ENCODE data around the gene FAM114A1.

The FAM114A1 gene

DNA sequence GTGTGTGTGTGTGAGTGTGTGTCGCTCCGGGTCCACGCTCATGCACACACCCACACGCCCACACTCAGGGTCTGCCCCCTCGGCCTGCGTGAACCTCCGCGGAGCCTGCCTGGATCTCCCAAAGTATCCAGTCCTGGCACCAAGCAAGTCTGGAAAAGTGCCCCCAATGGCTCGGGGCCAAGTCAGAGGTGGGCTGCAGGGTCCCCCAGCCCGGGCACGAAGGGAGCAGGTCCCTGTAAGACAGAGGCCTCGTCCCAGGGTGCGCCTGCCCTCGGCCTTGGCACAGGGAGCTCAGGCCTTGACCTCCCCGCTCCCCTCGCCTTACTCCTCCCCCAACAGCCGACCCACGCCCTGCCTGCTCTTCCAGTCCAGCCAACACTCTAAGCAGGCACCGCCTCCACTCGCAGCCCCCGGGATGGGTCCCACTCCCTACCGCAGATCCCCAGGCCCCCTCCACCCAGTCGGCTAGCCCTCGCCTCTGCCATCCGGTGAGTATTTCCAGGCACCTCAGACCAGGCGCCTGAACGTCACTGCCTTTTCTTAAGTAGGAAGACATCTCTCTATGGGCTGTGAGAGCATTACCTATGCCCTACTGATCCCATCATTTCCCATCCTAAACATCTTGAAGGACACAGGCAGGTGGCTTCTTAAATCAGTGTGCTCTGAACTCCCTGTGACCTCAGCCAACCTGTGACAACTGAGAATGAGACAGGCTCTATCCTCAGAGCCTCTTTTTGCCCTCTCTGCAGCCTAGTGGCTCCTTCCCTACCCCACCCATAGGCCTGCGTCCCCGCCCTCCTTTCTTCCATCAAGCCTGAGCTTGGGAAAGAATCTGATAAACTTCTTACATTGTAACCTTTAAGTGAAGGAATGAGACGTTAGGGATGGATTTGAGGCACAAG, 704 bp downstream of the FAM114A1 start:
- H3K56ac ChIP-seq (ENCODE audit: low read length) = peak overlapping the region; percentile 93
- no peak overlapping the region for H2BK120ac ChIP-seq (ENCODE audit: low read depth, low read length)
- H3K18ac ChIP-seq (ENCODE audit: low read length) = peak overlapping the region; percentile 15
- no peak overlapping the region for H2BK5ac ChIP-seq (ENCODE audit: low read length)
- H3K79me2 ChIP-seq (ENCODE audit: control insufficient read depth, insufficient read depth, low read length) = no peaks in the 10 kb centered on the region
- H3K9ac ChIP-seq (ENCODE audit: low read length) = peak overlapping the region; percentile 78
- H3K4me1 ChIP-seq (ENCODE audit: control insufficient read depth, low read depth, low read length) = no peaks in the 10 kb centered on the region
- peak overlapping the region; percentile 88 for H3K4ac ChIP-seq (ENCODE audit: low read depth, low read length)
- no peak overlapping the region for H4K8ac ChIP-seq (ENCODE audit: low read depth, low read length)
- peak overlapping the region; percentile 65 for H3K4me2 ChIP-seq (ENCODE audit: low read length)
- H3K27me3 ChIP-seq (ENCODE audit: insufficient read depth, low read length, poor library complexity) = no peaks in the 10 kb centered on the region
- WGBS (ENCODE audit: extremely low coverage, insufficient coverage, low lambda C conversion rate) = no CpG with 5 or more reads among the region's 30 CpGs
- no peak overlapping the region for H3K27ac ChIP-seq (ENCODE audit: low read depth, low read length)
- no peak overlapping the region for H2BK15ac ChIP-seq (replicated peaks; ENCODE audit: low read depth)
- no peak overlapping the region for H2AK5ac ChIP-seq (ENCODE audit: low read length)
- H3K36me3 ChIP-seq (ENCODE audit: control insufficient read depth, insufficient read depth, low read length) = peaks cover 2% of the 10 kb centered on the region
- DNase-seq = peak; percentile 65
- peak overlapping the region; percentile 36 for H3K4me3 ChIP-seq (ENCODE audit: low read length)
- H3K23ac ChIP-seq (ENCODE audit: low read length) = peak overlapping the region; percentile 48
- H3K79me1 ChIP-seq (ENCODE audit: low read length) = peaks cover 3% of the 10 kb centered on the region
- H4K5ac ChIP-seq (ENCODE audit: low read length) = no peak overlapping the region

DNA sequence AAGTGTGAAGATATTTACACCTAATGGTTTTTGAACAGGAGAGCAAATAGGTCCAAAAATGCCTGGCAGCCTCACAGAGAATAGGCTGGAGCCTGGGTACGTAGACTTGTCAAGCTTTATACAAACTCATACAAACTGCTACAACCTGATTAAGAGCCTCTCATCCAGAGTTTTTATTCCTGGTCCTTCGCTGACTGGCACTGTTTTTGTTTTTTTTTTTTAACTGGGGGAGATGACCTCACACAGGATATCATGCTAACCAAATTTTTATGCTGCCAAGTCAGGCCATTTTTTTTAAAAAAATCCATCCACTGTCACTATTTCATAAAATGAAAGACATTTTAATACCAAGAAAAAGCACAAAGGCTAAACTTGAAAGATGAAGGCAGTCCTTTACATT, 1.9 kb downstream of the FAM114A1 start:
- Histone ChIP-seq H3K79me2 (ENCODE audit: control insufficient read depth, insufficient read depth, low read length) (no peaks in the 10 kb centered on the region), H3K56ac (ENCODE audit: low read length) (no peak overlapping the region), H4K8ac (ENCODE audit: low read depth, low read length) (no peak overlapping the region), H3K27ac (ENCODE audit: low read depth, low read length) (no peak overlapping the region), H3K4me1 (ENCODE audit: control insufficient read depth, low read depth, low read length) (no peaks in the 10 kb centered on the region), H2BK15ac (replicated peaks; ENCODE audit: low read depth) (no peak overlapping the region), H3K4me3 (ENCODE audit: low read length) (no peak overlapping the region), H3K23ac (ENCODE audit: low read length) (no peak overlapping the region), H2BK5ac (ENCODE audit: low read length) (no peak overlapping the region), H2BK120ac (ENCODE audit: low read depth, low read length) (no peak overlapping the region), H3K4me2 (ENCODE audit: low read length) (no peak overlapping the region), H3K9ac (ENCODE audit: low read length) (no peak overlapping the region), H3K4ac (ENCODE audit: low read depth, low read length) (no peak overlapping the region), H2AK5ac (ENCODE audit: low read length) (no peak overlapping the region), H3K36me3 (ENCODE audit: control insufficient read depth, insufficient read depth, low read length) (peaks cover 2% of the 10 kb centered on the region), H4K5ac (ENCODE audit: low read length) (no peak overlapping the region), H3K27me3 (ENCODE audit: insufficient read depth, low read length, poor library complexity) (no peaks in the 10 kb centered on the region), H3K79me1 (ENCODE audit: low read length) (peaks cover 3% of the 10 kb centered on the region), H3K18ac (ENCODE audit: low read length) (no peak overlapping the region)
- WGBS (ENCODE audit: extremely low coverage, insufficient coverage, low lambda C conversion rate) = no CpG with 5 or more reads among the region's 2 CpGs
- no peak for DNase-seq

DNA sequence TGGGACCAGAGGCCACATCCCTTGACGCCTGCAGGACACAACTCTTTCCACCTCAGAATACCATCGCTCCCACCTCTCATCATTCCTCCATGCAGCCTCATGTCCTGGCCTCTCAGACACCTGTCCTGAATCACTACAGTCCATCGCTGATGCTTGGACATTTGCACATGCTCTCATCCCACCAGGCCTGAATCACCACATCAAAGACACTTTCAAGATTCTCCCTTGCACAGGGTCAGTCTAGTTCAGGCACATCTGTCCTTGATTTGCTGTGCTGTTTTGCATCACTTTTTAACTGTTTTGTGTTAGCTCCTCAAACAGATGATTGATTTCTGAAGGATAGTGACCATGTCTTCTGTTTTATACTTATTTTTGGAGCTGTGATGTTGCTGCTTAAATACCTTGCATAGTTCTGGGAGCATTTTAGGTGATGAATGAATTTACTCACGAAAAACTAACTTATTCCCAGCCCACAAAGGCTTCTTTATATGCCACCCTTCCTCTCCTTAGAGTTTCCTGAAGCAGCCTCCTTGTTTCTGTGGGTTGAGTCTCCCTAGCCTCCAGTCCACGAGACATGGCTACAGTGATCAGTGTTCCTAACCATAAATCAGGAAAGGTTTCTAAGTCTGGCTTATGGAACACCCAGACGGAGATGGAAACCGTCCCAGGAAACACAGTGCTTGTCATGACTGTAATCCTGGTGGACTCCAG, 2.6 kb downstream of the FAM114A1 start:
- Histone ChIP-seq H3K23ac (ENCODE audit: low read length) (no peak overlapping the region), H3K56ac (ENCODE audit: low read length) (no peak overlapping the region), H3K79me2 (ENCODE audit: control insufficient read depth, insufficient read depth, low read length) (no peaks in the 10 kb centered on the region), H3K27me3 (ENCODE audit: insufficient read depth, low read length, poor library complexity) (no peaks in the 10 kb centered on the region), H3K18ac (ENCODE audit: low read length) (no peak overlapping the region), H3K4me2 (ENCODE audit: low read length) (no peak overlapping the region), H3K79me1 (ENCODE audit: low read length) (peaks cover 3% of the 10 kb centered on the region), H3K4ac (ENCODE audit: low read depth, low read length) (no peak overlapping the region), H4K8ac (ENCODE audit: low read depth, low read length) (no peak overlapping the region), H3K36me3 (ENCODE audit: control insufficient read depth, insufficient read depth, low read length) (peaks cover 2% of the 10 kb centered on the region), H2BK120ac (ENCODE audit: low read depth, low read length) (no peak overlapping the region), H2BK5ac (ENCODE audit: low read length) (no peak overlapping the region), H3K9ac (ENCODE audit: low read length) (no peak overlapping the region), H3K4me3 (ENCODE audit: low read length) (no peak overlapping the region), H2AK5ac (ENCODE audit: low read length) (no peak overlapping the region), H3K4me1 (ENCODE audit: control insufficient read depth, low read depth, low read length) (no peaks in the 10 kb centered on the region), H3K27ac (ENCODE audit: low read depth, low read length) (no peak overlapping the region), H4K5ac (ENCODE audit: low read length) (no peak overlapping the region), H2BK15ac (replicated peaks; ENCODE audit: low read depth) (no peak overlapping the region)
- no peak for DNase-seq
- WGBS (ENCODE audit: extremely low coverage, insufficient coverage, low lambda C conversion rate) = no CpG with 5 or more reads among the region's 7 CpGs

GRCh38 chr4:38871593-38871992, 4.0 kb downstream of the FAM114A1 start:
- H4K5ac ChIP-seq (ENCODE audit: low read length) = no peak overlapping the region
- no CpG with 5 or more reads among the region's 1 CpG for WGBS (ENCODE audit: extremely low coverage, insufficient coverage, low lambda C conversion rate)
- no peak overlapping the region for H3K27ac ChIP-seq (ENCODE audit: low read depth, low read length)
- H2BK5ac ChIP-seq (ENCODE audit: low read length) = no peak overlapping the region
- H4K8ac ChIP-seq (ENCODE audit: low read depth, low read length) = no peak overlapping the region
- no peak overlapping the region for H3K56ac ChIP-seq (ENCODE audit: low read length)
- H3K9ac ChIP-seq (ENCODE audit: low read length) = no peak overlapping the region
- H3K4me1 ChIP-seq (ENCODE audit: control insufficient read depth, low read depth, low read length) = no peaks in the 10 kb centered on the region
- H2AK5ac ChIP-seq (ENCODE audit: low read length) = no peak overlapping the region
- H2BK15ac ChIP-seq (replicated peaks; ENCODE audit: low read depth) = no peak overlapping the region
- no peaks in the 10 kb centered on the region for H3K79me2 ChIP-seq (ENCODE audit: control insufficient read depth, insufficient read depth, low read length)
- H3K36me3 ChIP-seq (ENCODE audit: control insufficient read depth, insufficient read depth, low read length) = peaks cover 2% of the 10 kb centered on the region
- H3K4me3 ChIP-seq (ENCODE audit: low read length) = no peak overlapping the region
- H3K79me1 ChIP-seq (ENCODE audit: low read length) = peaks cover 3% of the 10 kb centered on the region
- H3K23ac ChIP-seq (ENCODE audit: low read length) = no peak overlapping the region
- DNase-seq = no peak
- no peak overlapping the region for H3K4me2 ChIP-seq (ENCODE audit: low read length)
- no peak overlapping the region for H2BK120ac ChIP-seq (ENCODE audit: low read depth, low read length)
- no peak overlapping the region for H3K4ac ChIP-seq (ENCODE audit: low read depth, low read length)
- no peaks in the 10 kb centered on the region for H3K27me3 ChIP-seq (ENCODE audit: insufficient read depth, low read length, poor library complexity)
- H3K18ac ChIP-seq (ENCODE audit: low read length) = no peak overlapping the region

DNA sequence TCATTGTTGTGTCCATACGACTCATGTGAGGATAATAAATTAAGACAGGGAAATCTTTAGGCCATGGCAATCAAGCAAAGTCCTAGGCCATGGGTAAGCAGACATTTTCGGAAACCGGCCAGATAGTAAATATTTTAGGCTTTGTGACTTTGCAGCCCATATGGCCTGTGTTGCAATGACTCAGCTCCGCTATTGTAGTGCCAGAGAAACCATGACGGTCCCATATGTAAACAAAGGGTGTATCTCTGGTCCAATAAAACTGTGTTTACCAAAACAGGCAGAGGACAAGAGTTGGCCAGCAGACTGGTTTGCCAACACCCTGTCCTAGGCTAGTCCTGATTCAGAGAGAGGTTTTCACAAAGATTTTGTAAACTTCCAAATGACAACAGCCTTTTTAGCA, 5.0 kb downstream of the FAM114A1 start:
- no peak overlapping the region for H4K8ac ChIP-seq (ENCODE audit: low read depth, low read length)
- peaks cover 2% of the 10 kb centered on the region for H3K36me3 ChIP-seq (ENCODE audit: control insufficient read depth, insufficient read depth, low read length)
- H3K4me1 ChIP-seq (ENCODE audit: control insufficient read depth, low read depth, low read length) = no peaks in the 10 kb centered on the region
- no peak overlapping the region for H3K56ac ChIP-seq (ENCODE audit: low read length)
- no peak overlapping the region for H3K4ac ChIP-seq (ENCODE audit: low read depth, low read length)
- H3K79me2 ChIP-seq (ENCODE audit: control insufficient read depth, insufficient read depth, low read length) = no peaks in the 10 kb centered on the region
- H2AK5ac ChIP-seq (ENCODE audit: low read length) = no peak overlapping the region
- WGBS (ENCODE audit: extremely low coverage, insufficient coverage, low lambda C conversion rate) = no CpG with 5 or more reads among the region's 5 CpGs
- H3K9ac ChIP-seq (ENCODE audit: low read length) = no peak overlapping the region
- H4K5ac ChIP-seq (ENCODE audit: low read length) = no peak overlapping the region
- H2BK5ac ChIP-seq (ENCODE audit: low read length) = no peak overlapping the region
- no peak overlapping the region for H3K23ac ChIP-seq (ENCODE audit: low read length)
- H3K18ac ChIP-seq (ENCODE audit: low read length) = no peak overlapping the region
- H2BK120ac ChIP-seq (ENCODE audit: low read depth, low read length) = no peak overlapping the region
- peaks cover 3% of the 10 kb centered on the region for H3K79me1 ChIP-seq (ENCODE audit: low read length)
- no peak for DNase-seq
- no peak overlapping the region for H3K4me3 ChIP-seq (ENCODE audit: low read length)
- no peak overlapping the region for H2BK15ac ChIP-seq (replicated peaks; ENCODE audit: low read depth)
- no peak overlapping the region for H3K27ac ChIP-seq (ENCODE audit: low read depth, low read length)
- H3K4me2 ChIP-seq (ENCODE audit: low read length) = no peak overlapping the region
- H3K27me3 ChIP-seq (ENCODE audit: insufficient read depth, low read length, poor library complexity) = no peaks in the 10 kb centered on the region
